Measurements from ENCODE around the gene VAT1. TPM values are rescaled to one million over a fixed set of nuclear protein-coding genes. Genes with fewer than 3 reads are reported as not detected.

VAT1 gene
- total and polyA plus RNA-seq, 2 donors (not counting 1 experiment from before 2014, with no cell fraction given) = 234 to 297 TPM

GRCh38 chr17:43069368-43069898, 47.2 kb upstream of the VAT1 start:
- H3K9ac ChIP-seq (ENCODE audit: insufficient read depth, low read length) = no peak overlapping the region
- H4K20me1 ChIP-seq (ENCODE audit: control insufficient read depth, extremely low read depth, insufficient read depth, low read length) = no peaks in the 10 kb centered on the region
- H3K79me2 ChIP-seq (ENCODE audit: control insufficient read depth, insufficient read depth, low read length) = no peaks in the 10 kb centered on the region
- H3K4me1 ChIP-seq (ENCODE audit: control insufficient read depth, extremely low read depth, insufficient read depth, low read length) = no peaks in the 10 kb centered on the region
- no peak for DNase-seq (ENCODE audit: low read depth in 2 of 2)
- no peak overlapping the region for H3K4me2 ChIP-seq (ENCODE audit: extremely low read depth, insufficient read depth, low read length)
- no peaks in the 10 kb centered on the region for H3K27me3 ChIP-seq (ENCODE audit: control insufficient read depth, insufficient read depth, low read length)
- H3K4me3 ChIP-seq (replicated peaks in 1 of 4; ENCODE audit: control extremely low read depth in 1 of 4, insufficient read depth in 1 of 4, low read depth in 3 of 4, low read length in 4 of 4) = no peak overlapping the region
- no peak overlapping the region for H2AFZ ChIP-seq (ENCODE audit: low read length)
- H3K27ac ChIP-seq (ENCODE audit: insufficient read depth, low read length) = no peak overlapping the region
- TF ChIP-seq CTCF (conservative IDR thresholded peaks at IDR 0.05 in 1 of 2, IDR thresholded peaks at IDR 0.05 in 1 of 2; ENCODE audit: low read depth in 1 of 2, low read length in 2 of 2) (no peak), EZH2 (IDR thresholded peaks at IDR 0.05; ENCODE audit: low read length, missing control alignments) (no peak)
- no peaks in the 10 kb centered on the region for H3K36me3 ChIP-seq (ENCODE audit: control insufficient read depth, insufficient read depth, low read length)
- no peaks in the 10 kb centered on the region for H3K9me3 ChIP-seq (ENCODE audit: control insufficient read depth, insufficient read depth, low read depth, low read length)

- no peak overlapping the region for H3K4me2 ChIP-seq (ENCODE audit: extremely low read depth, insufficient read depth, low read length)
- no peaks in the 10 kb centered on the region for H4K20me1 ChIP-seq (ENCODE audit: control insufficient read depth, extremely low read depth, insufficient read depth, low read length)
- H3K9ac ChIP-seq (ENCODE audit: insufficient read depth, low read length) = no peak overlapping the region
- H3K4me1 ChIP-seq (ENCODE audit: control insufficient read depth, extremely low read depth, insufficient read depth, low read length) = no peaks in the 10 kb centered on the region
- H3K27ac ChIP-seq (ENCODE audit: insufficient read depth, low read length) = no peak overlapping the region
- H3K9me3 ChIP-seq (ENCODE audit: control insufficient read depth, insufficient read depth, low read depth, low read length) = no peaks in the 10 kb centered on the region
- H3K79me2 ChIP-seq (ENCODE audit: control insufficient read depth, insufficient read depth, low read length) = no peaks in the 10 kb centered on the region
- H2AFZ ChIP-seq (ENCODE audit: low read length) = no peak overlapping the region
- H3K4me3 ChIP-seq (replicated peaks in 1 of 4; ENCODE audit: control extremely low read depth in 1 of 4, insufficient read depth in 1 of 4, low read depth in 3 of 4, low read length in 4 of 4) = no peak overlapping the region
- TF ChIP-seq EZH2 (IDR thresholded peaks at IDR 0.05; ENCODE audit: low read length, missing control alignments) = no peak
- TF ChIP-seq CTCF (conservative IDR thresholded peaks at IDR 0.05 in 1 of 2, IDR thresholded peaks at IDR 0.05 in 1 of 2; ENCODE audit: low read depth in 1 of 2, low read length in 2 of 2) = no peak
- H3K27me3 ChIP-seq (ENCODE audit: control insufficient read depth, insufficient read depth, low read length) = no peaks in the 10 kb centered on the region
- no peaks in the 10 kb centered on the region for H3K36me3 ChIP-seq (ENCODE audit: control insufficient read depth, insufficient read depth, low read length)
- no peak for DNase-seq (ENCODE audit: low read depth in 2 of 2)
Observed at GRCh38 chr17:43068570-43069367, 46.6 kb upstream of the VAT1 start.

GRCh38 chr17:43062984-43063638, 40.9 kb upstream of the VAT1 start:
- Histone ChIP-seq H3K4me3 (replicated peaks in 1 of 4; ENCODE audit: control extremely low read depth in 1 of 4, insufficient read depth in 1 of 4, low read depth in 3 of 4, low read length in 4 of 4) (no peak overlapping the region), H3K36me3 (ENCODE audit: control insufficient read depth, insufficient read depth, low read length) (no peaks in the 10 kb centered on the region), H3K4me1 (ENCODE audit: control insufficient read depth, extremely low read depth, insufficient read depth, low read length) (no peaks in the 10 kb centered on the region), H3K9ac (ENCODE audit: insufficient read depth, low read length) (no peak overlapping the region), H4K20me1 (ENCODE audit: control insufficient read depth, extremely low read depth, insufficient read depth, low read length) (no peaks in the 10 kb centered on the region), H3K9me3 (ENCODE audit: control insufficient read depth, insufficient read depth, low read depth, low read length) (no peaks in the 10 kb centered on the region), H3K27ac (ENCODE audit: insufficient read depth, low read length) (no peak overlapping the region), H3K79me2 (ENCODE audit: control insufficient read depth, insufficient read depth, low read length) (no peaks in the 10 kb centered on the region), H3K4me2 (ENCODE audit: extremely low read depth, insufficient read depth, low read length) (no peak overlapping the region), H3K27me3 (ENCODE audit: control insufficient read depth, insufficient read depth, low read length) (no peaks in the 10 kb centered on the region), H2AFZ (ENCODE audit: low read length) (no peak overlapping the region)
- TF ChIP-seq CTCF (conservative IDR thresholded peaks at IDR 0.05 in 1 of 2, IDR thresholded peaks at IDR 0.05 in 1 of 2; ENCODE audit: low read depth in 1 of 2, low read length in 2 of 2) (no peak), EZH2 (IDR thresholded peaks at IDR 0.05; ENCODE audit: low read length, missing control alignments) (no peak)
- no peak for DNase-seq (ENCODE audit: low read depth in 2 of 2)
